Prostate gland (tissue), 2 donors: Measurements from ENCODE around the gene ATF1. TPM values are rescaled to one million over a fixed set of nuclear protein-coding genes. Genes with fewer than 3 reads are reported as not detected.
A peak's percentile ranks its signal among the peaks of the same experiment; 100 is the strongest.

Experiments
- DNase-seq: peaks from one replicate; pipeline ENCODE4 v3.0.0-alpha.2; 2019; ENCODE audit warnings: low spot score
- H3K27ac ChIP-seq, 2 donors: fragments of 200-600 bp; sonication (generic); 2 replicates each; pipeline ENCODE4 v1.5.1; 2017 to 2019
- H3K27me3 ChIP-seq: fragments of 200-600 bp; sonication (generic); replicated peaks from 2 replicates; pipeline ENCODE4 v1.5.1; 2019; ENCODE audit not compliant: insufficient read depth
- H3K36me3 ChIP-seq, 2 donors: fragments of 200-600 bp; sonication (generic); 1 replicate in 1 of 2; 2 replicates in 1 of 2; pipeline versions ENCODE4 v1.5.1 to v1.8.1; 2017 to 2019
- H3K4me1 ChIP-seq: fragments of 200-600 bp; sonication (generic); replicated peaks from 2 replicates; pipeline ENCODE4 v1.5.1; 2019
- H3K4me3 ChIP-seq, 2 donors: fragments of 200-600 bp; sonication (generic); 2 replicates each; pipeline ENCODE4 v1.5.1; 2017 to 2019
- H3K9me3 ChIP-seq: fragments of 200-600 bp; sonication (generic); 2 replicates; pipeline ENCODE4 v1.5.1; 2017
- CTCF ChIP-seq, 4 experiments: fragments of 200-600 bp in 2 of 4; fragments of 450-650 bp in 2 of 4; sonication (generic) in 2 of 4; IDR thresholded peaks; 1 replicate in 3 of 4; 2 replicates in 1 of 4; pipeline ENCODE4 v1.5.1; 2016 to 2019; ENCODE audit warnings: antibody characterized with exemption in 4 of 4, mild to moderate bottlenecking in 2 of 4, moderate library complexity in 2 of 4
- POLR2A ChIP-seq: fragments of 450-650 bp; IDR thresholded peaks from one replicate; pipeline ENCODE4 v1.6.1; 2016; ENCODE audit warnings: antibody characterized with exemption, mild to moderate bottlenecking
- POLR2AphosphoS5 ChIP-seq: sonication (generic); formaldehyde crosslinking; IDR thresholded peaks from one replicate; pipeline ENCODE4 v1.6.1; 2017; ENCODE audit warnings: antibody characterized with exemption
- WGBS: methylation state at CpG from one replicate; pipeline ENCODE4 v1.1.5; 2018; 5-methylcytosine and 5-hydroxymethylcytosine counted together
- intact Hi-C: fragments of 100-400 bp; cut with DNase I; formaldehyde crosslinking; loops from one replicate; pipeline ENCODE4 v1.14.2; 2022
- total RNA-seq, 2 donors: library from RNA; depleted of rRNA; stranded (reverse); fragments of >200 nt; gene quantifications; one replicate each; pipeline ENCODE4 v1.1.0, GENCODE V29; 2016

ATF1 gene
- total RNA-seq, 2 donors from 2014 or later, result 20.2 to 27.4 TPM

DNA sequence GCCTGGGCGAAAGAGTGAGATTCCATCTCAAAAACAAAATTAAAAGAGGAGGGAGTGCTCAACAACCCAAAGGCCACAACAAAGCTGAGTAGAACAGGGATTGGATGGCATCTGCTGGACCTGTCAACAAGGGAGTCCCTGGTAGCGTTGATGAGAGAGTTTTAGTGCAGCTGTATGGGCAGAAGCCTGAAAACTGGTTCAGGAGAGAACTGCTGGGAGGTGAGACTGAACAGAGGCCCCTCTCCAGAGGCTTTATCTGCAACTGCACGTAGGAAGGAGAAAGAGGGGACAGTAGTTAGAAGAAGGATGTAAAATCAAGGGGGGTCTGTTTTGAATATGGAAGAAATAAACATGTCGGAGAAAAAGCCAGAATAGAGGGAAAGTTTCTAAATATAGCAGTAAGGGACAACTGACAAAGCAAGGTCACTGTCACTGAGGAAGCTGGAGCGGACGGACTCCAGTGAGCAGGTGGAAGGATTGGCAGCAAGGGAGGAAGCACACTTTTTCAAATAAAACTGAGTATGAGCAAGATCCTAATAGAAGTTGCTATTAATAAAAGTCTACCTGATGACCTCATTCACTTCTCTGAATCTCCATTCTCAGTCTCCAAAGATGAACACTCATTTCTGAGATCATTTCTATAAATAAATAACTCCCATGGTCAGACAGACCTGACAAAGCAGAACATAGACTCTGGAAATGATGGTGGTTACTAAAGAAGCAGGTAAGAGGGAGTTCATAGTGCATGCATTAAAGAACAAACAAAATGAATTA lies 11.8 kb upstream of the ATF1 start:
- no peaks in the 10 kb centered on the region for H3K4me1 ChIP-seq
- DNase-seq, result no peak
- no peaks in the 10 kb centered on the region for H3K36me3 ChIP-seq
- TF ChIP-seq POLR2A, result no peak
- no peak for TF ChIP-seq CTCF (IDR thresholded peaks at IDR 0.05)
- TF ChIP-seq POLR2AphosphoS5, result no peak
- no peaks in the 10 kb centered on the region for H3K27me3 ChIP-seq
- no peak overlapping the region for H3K4me3 ChIP-seq
- 85% methylated on average over 6 of the region's 6 CpGs for WGBS
- H3K9me3 ChIP-seq, result no peaks in the 10 kb centered on the region
- no peak overlapping the region for H3K27ac ChIP-seq
- intact Hi-C loops, result no loop called here

GRCh38 chr12:50753232-50753769 lies 10.6 kb upstream of the ATF1 start:
- H3K4me3 ChIP-seq, result no peak overlapping the region
- H3K9me3 ChIP-seq, result no peaks in the 10 kb centered on the region
- H3K27me3 ChIP-seq, result no peaks in the 10 kb centered on the region
- no peaks in the 10 kb centered on the region for H3K4me1 ChIP-seq
- 66% methylated on average over 5 of the region's 5 CpGs for WGBS
- intact Hi-C loops, result no loop called here
- no peaks in the 10 kb centered on the region for H3K36me3 ChIP-seq
- TF ChIP-seq CTCF (IDR thresholded peaks at IDR 0.05), result no peak
- no peak overlapping the region for H3K27ac ChIP-seq
- no peak for DNase-seq

DNA sequence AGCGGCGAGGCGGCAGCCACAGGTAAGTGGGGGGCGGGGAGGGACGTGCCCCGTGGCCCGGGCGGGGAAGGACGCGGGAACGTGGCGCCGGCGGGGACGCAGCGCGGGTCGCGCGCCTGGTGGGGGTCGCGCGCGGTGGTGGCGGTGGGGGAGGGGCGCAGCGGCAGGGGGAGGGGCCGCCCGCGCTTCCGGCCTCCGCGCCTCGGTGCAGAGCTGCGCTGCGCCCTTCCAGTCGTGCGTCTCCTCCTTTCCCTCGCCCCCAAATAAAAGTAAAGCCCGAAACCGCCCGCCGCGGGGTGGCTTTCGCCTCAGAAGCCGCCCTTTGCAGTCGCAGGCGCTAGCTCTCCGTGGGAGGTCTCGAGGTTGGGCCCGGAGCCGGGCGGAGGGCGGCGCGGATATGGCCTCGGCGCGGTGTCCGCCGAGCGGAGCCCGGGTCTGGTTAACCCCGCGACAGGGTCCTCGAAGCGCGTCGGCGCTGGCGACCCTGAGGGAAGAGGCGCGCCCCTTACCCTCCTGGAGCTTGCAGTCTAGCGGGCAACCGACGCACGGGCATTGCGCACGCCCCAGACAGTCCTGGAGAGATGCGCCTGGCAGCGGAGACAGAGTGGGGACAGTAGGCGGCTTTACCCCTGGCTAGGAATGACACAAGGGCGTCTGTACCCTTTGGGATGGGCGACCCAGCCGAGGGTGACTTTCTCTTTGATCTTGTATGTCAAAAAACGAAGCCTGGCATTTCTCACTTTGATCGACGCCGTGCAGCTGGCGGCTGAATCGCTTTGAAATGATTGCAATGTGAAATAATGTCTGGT lies 589 bp downstream of the ATF1 start:
- H3K4me1 ChIP-seq, result no peaks in the 10 kb centered on the region
- 2% methylated on average over 78 of the region's 91 CpGs for WGBS
- DNase-seq, result peak; percentile 30
- H3K9me3 ChIP-seq, result no peaks in the 10 kb centered on the region
- intact Hi-C loops, result loop anchor here (5.0 kb wide), 1 partner anchor 223 kb away; no protein-coding TSS in a partner anchor
- H3K27me3 ChIP-seq, result no peaks in the 10 kb centered on the region
- H3K36me3 ChIP-seq, result no peaks in the 10 kb centered on the region
- peak overlapping the region; percentile 98 to 99 for H3K27ac ChIP-seq
- no peak for TF ChIP-seq POLR2A
- TF ChIP-seq CTCF (IDR thresholded peaks at IDR 0.05), result peak in 1 of 4 experiments; percentile 10
- H3K4me3 ChIP-seq, result peak overlapping the region; percentile 93 to 99

- no peak for DNase-seq
- 11% methylated on average over 13 of the region's 13 CpGs for WGBS
Observed at GRCh38 chr12:50765095-50765911, 1.4 kb downstream of the ATF1 start.

More at GRCh38 chr12:50765095-50765911, 1.4 kb downstream of the ATF1 start:
- peak overlapping the region; percentile 93 to 99 for H3K4me3 ChIP-seq
- no peaks in the 10 kb centered on the region for H3K27me3 ChIP-seq
- intact Hi-C loops, result loop anchor here (5.0 kb wide), 1 partner anchor 222 kb away; no protein-coding TSS in a partner anchor
- H3K4me1 ChIP-seq, result no peaks in the 10 kb centered on the region
- no peaks in the 10 kb centered on the region for H3K9me3 ChIP-seq
- TF ChIP-seq CTCF (IDR thresholded peaks at IDR 0.05) (peak in 3 of 4 experiments; percentile 43 to 74 (median 69)), POLR2AphosphoS5 (no peak), POLR2A (no peak)
- H3K36me3 ChIP-seq, result no peaks in the 10 kb centered on the region
- peak overlapping the region; percentile 98 to 99 for H3K27ac ChIP-seq
